ENCODE data around the gene HOTAIR. TPM values are rescaled to one million over a fixed set of nuclear protein-coding genes. Genes with fewer than 3 reads are reported as not detected.
A peak's percentile ranks its signal among the peaks of the same experiment; 100 is the strongest.

HOTAIR gene
- polyA plus RNA-seq, 3 donors, result not detected

- Histone ChIP-seq H2AFZ (ENCODE audit: insufficient read depth, low read depth, low read length, poor library complexity, severe bottlenecking) (no peak overlapping the region), H3K27ac (ENCODE audit: low read depth in 1 of 2, low read length in 2 of 2) (no peak overlapping the region), H3K9me3 (replicated peaks in 1 of 2; ENCODE audit: control insufficient read depth in 1 of 2, insufficient read depth in 1 of 2, low read length in 2 of 2) (peaks cover 10 to 40% of the 10 kb centered on the region in 2 donors), H3K4me2 (replicated peaks; ENCODE audit: extremely low read depth, low read length, poor library complexity, severe bottlenecking) (no peak overlapping the region), H3K4me1 (ENCODE audit: control insufficient read depth in 1 of 2, insufficient read depth in 2 of 2, low read length in 2 of 2) (peaks cover 14 to 16% of the 10 kb centered on the region in 2 donors), H3K36me3 (replicated peaks in 1 of 2; ENCODE audit: control insufficient read depth in 1 of 2, insufficient read depth in 2 of 2, low read length in 2 of 2) (no peaks in the 10 kb centered on the region), H3K4me3 (replicated peaks in 1 of 3; ENCODE audit: low read depth in 2 of 3, low read length in 3 of 3) (no peak overlapping the region), H3K9ac (ENCODE audit: insufficient read depth, low read length, poor library complexity, severe bottlenecking) (no peak overlapping the region), H3K79me2 (ENCODE audit: insufficient read depth, low read length) (no peaks in the 10 kb centered on the region), H3K27me3 (ENCODE audit: control insufficient read depth in 2 of 2, insufficient read depth in 2 of 2, low read length in 2 of 2) (peaks cover 94 to 100% of the 10 kb centered on the region in 2 donors), H4K20me1 (ENCODE audit: insufficient read depth, low read length) (no peaks in the 10 kb centered on the region)
- 0% methylated on average over 8 of the region's 25 CpGs for WGBS (ENCODE audit: insufficient coverage)
- Mint-ChIP-seq H3K9me3 (peaks cover 0 to 49% (median 16%) of the 10 kb centered on the region in 7 donors), H3K27me3 (ENCODE audit: low read depth in 3 of 3) (peaks cover 96 to 100% (median 99%) of the 10 kb centered on the region in 3 donors), H3K27ac (no peak overlapping the region), H3K4me3 (peak overlapping the region in 1 of 2 donors; percentile 71), H3K4me1 (peaks cover 28% of the 10 kb centered on the region), H3K36me3 (peaks cover 0 to 5% of the 10 kb centered on the region in 2 donors)
- TF ChIP-seq, protein P1, sequence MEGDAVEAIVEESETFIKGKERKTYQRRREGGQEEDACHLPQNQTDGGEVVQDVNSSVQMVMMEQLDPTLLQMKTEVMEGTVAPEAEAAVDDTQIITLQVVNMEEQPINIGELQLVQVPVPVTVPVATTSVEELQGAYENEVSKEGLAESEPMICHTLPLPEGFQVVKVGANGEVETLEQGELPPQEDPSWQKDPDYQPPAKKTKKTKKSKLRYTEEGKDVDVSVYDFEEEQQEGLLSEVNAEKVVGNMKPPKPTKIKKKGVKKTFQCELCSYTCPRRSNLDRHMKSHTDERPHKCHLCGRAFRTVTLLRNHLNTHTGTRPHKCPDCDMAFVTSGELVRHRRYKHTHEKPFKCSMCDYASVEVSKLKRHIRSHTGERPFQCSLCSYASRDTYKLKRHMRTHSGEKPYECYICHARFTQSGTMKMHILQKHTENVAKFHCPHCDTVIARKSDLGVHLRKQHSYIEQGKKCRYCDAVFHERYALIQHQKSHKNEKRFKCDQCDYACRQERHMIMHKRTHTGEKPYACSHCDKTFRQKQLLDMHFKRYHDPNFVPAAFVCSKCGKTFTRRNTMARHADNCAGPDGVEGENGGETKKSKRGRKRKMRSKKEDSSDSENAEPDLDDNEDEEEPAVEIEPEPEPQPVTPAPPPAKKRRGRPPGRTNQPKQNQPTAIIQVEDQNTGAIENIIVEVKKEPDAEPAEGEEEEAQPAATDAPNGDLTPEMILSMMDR (IDR thresholded peaks at IDR 0.05), result no peak
- intact Hi-C loops (cut with micrococcal nuclease), result no loop called here
- no peak for DNase-seq
Observed at GRCh38 chr12:54016478-54016964, 41.8 kb upstream of the HOTAIR start.

GRCh38 chr12:54016051-54016450 lies 41.3 kb upstream of the HOTAIR start:
- Histone ChIP-seq H3K4me1 (ENCODE audit: control insufficient read depth in 1 of 2, insufficient read depth in 2 of 2, low read length in 2 of 2) (peaks cover 14 to 16% of the 10 kb centered on the region in 2 donors), H3K9ac (ENCODE audit: insufficient read depth, low read length, poor library complexity, severe bottlenecking) (no peak overlapping the region), H3K27me3 (ENCODE audit: control insufficient read depth in 2 of 2, insufficient read depth in 2 of 2, low read length in 2 of 2) (peaks cover 96 to 100% of the 10 kb centered on the region in 2 donors), H3K4me2 (replicated peaks; ENCODE audit: extremely low read depth, low read length, poor library complexity, severe bottlenecking) (no peak overlapping the region), H3K9me3 (replicated peaks in 1 of 2; ENCODE audit: control insufficient read depth in 1 of 2, insufficient read depth in 1 of 2, low read length in 2 of 2) (peaks cover 10 to 36% of the 10 kb centered on the region in 2 donors), H3K79me2 (ENCODE audit: insufficient read depth, low read length) (no peaks in the 10 kb centered on the region), H3K36me3 (replicated peaks in 1 of 2; ENCODE audit: control insufficient read depth in 1 of 2, insufficient read depth in 2 of 2, low read length in 2 of 2) (no peaks in the 10 kb centered on the region), H3K27ac (ENCODE audit: low read depth in 1 of 2, low read length in 2 of 2) (no peak overlapping the region), H2AFZ (ENCODE audit: insufficient read depth, low read depth, low read length, poor library complexity, severe bottlenecking) (no peak overlapping the region), H4K20me1 (ENCODE audit: insufficient read depth, low read length) (no peaks in the 10 kb centered on the region), H3K4me3 (replicated peaks in 1 of 3; ENCODE audit: low read depth in 2 of 3, low read length in 3 of 3) (no peak overlapping the region)
- WGBS (ENCODE audit: insufficient coverage), result no CpG with 5 or more reads among the region's 3 CpGs
- no peak for DNase-seq
- Mint-ChIP-seq H3K27me3 (ENCODE audit: low read depth in 3 of 3) (peaks cover 96 to 100% (median 99%) of the 10 kb centered on the region in 3 donors), H3K36me3 (peaks cover 0 to 7% of the 10 kb centered on the region in 2 donors), H3K4me1 (peaks cover 33% of the 10 kb centered on the region), H3K9me3 (peaks cover 0 to 49% (median 16%) of the 10 kb centered on the region in 7 donors), H3K4me3 (peak overlapping the region in 1 of 2 donors; percentile 71), H3K27ac (no peak overlapping the region)
- intact Hi-C loops (cut with micrococcal nuclease), result no loop called here
- TF ChIP-seq, protein P1 (IDR thresholded peaks at IDR 0.05), result no peak
